ENCODE data around the gene RFLNA. TPM values are rescaled to one million over a fixed set of nuclear protein-coding genes. Genes with fewer than 3 reads are reported as not detected.

The RFLNA gene
- total and polyA plus RNA-seq, 7 experiments from 2014 or later = 0.09 TPM; not detected in 6

DNA sequence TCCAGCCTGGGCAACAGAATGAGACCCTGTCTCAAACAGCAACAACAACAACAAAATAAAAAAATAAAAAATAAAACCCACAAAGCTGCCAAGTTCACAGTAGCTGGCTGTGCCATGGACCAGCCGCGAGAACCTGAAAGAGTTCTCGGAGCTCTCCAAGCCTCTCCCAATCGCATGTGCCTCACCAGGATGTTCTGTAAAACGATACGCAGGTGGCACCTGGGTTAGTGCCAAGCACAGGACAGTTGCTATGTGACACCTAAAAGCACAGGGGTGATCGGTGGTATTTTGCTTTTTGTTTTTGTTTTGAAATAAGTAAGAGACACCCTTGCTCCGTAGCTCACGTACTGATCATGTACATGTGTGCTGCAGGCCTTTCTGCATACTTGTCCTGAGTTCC lies 52.4 kb downstream of the RFLNA start:
- H3K36me3 Mint-ChIP-seq = peaks cover 5 to 46% (median 15%) of the 10 kb centered on the region in 5 donors
- no peaks in the 10 kb centered on the region for H3K9me3 Mint-ChIP-seq
- ATAC-seq = no peak
- Histone ChIP-seq H3K4me1 (ENCODE audit: control insufficient read depth in 2 of 2, insufficient read depth in 2 of 2, low read length in 2 of 2) (no peaks in the 10 kb centered on the region), H3K4me3 (ENCODE audit: low read length) (no peak overlapping the region), H3K9me3 (ENCODE audit: control insufficient read depth in 2 of 3, low read length in 3 of 3) (no peaks in the 10 kb centered on the region), H3K27me3 (ENCODE audit: control insufficient read depth in 2 of 2, insufficient read depth in 2 of 2, low read length in 2 of 2) (no peaks in the 10 kb centered on the region), H3K27ac (ENCODE audit: low read depth, low read length) (no peak overlapping the region), H3K36me3 (ENCODE audit: control insufficient read depth in 2 of 3, insufficient read depth in 3 of 3, low read length in 3 of 3) (peaks cover 0 to 97% (median 14%) of the 10 kb centered on the region in 3 experiments)
- intact Hi-C loops (cut with micrococcal nuclease) = no loop called here
- DNase-seq = no peak
- H3K4me1 Mint-ChIP-seq = no peaks in the 10 kb centered on the region
- ChIA-PET CTCF (interaction anchor here (0.9 to 3.2 kb wide), 3 partner anchors 10 to 424 kb away, joined by 3 to 23 read pairs (median 9); no protein-coding TSS in a partner anchor), POLR2A (no interaction called here)
- H3K27me3 Mint-ChIP-seq = no peaks in the 10 kb centered on the region
- no peak overlapping the region for H3K4me3 Mint-ChIP-seq
- H3K27ac Mint-ChIP-seq = no peak overlapping the region

DNA sequence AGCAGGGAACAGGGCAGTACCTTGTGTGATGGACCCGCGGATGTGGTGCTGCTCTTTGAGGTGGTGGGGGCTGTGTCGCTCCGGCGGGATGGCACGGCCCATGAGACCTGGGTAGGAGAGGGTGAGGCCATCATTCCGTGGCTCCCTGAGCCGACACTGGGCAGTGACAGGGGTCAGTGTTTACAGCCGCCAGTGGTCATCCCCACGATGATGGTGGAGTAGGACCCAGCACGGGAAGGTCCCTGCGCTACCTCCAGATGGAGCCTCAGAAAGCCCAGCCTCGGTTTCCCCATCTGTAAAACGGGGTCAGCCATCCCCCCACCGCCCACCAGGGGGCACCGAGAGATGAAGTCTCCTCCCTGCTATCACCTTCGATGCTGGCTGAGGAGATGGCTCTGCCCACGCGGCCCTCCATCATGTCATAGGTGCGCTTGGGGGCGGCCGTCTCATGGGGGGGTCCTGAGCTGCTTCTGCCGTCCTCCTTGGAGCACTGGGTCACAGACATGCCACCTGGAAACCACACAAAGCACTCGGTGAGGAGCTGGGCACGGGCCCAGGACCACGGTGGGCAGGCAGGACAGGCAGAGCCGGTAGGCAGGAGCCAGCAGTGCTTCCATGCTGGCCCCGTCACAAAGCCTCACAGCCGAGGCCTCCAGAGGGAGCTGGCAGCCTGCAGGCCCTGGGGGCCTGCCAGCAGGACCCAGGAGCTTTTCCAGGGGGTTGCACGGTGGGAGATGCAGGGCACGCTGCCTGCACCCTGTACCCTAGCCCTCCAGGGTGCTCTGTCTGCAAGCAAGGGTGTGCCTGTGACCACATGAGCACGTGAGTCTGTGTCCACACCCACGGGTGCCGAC lies 53.1 kb downstream of the RFLNA start:
- Mint-ChIP-seq H3K36me3 (peaks cover 5 to 41% (median 14%) of the 10 kb centered on the region in 5 donors), H3K27me3 (no peaks in the 10 kb centered on the region), H3K4me1 (no peaks in the 10 kb centered on the region), H3K9me3 (no peaks in the 10 kb centered on the region), H3K4me3 (peak overlapping the region in 1 of 10 donors; percentile 10), H3K27ac (no peak overlapping the region)
- intact Hi-C loops (cut with micrococcal nuclease) = loop anchor here (1.0 kb wide), 2 partner anchors 118 to 419 kb away; no protein-coding TSS in a partner anchor
- Histone ChIP-seq H3K4me1 (ENCODE audit: control insufficient read depth in 2 of 2, insufficient read depth in 2 of 2, low read length in 2 of 2) (no peaks in the 10 kb centered on the region), H3K4me3 (ENCODE audit: low read length) (no peak overlapping the region), H3K36me3 (ENCODE audit: control insufficient read depth in 2 of 3, insufficient read depth in 3 of 3, low read length in 3 of 3) (peaks cover 0 to 98% (median 19%) of the 10 kb centered on the region in 3 experiments), H3K9me3 (ENCODE audit: control insufficient read depth in 2 of 3, low read length in 3 of 3) (no peaks in the 10 kb centered on the region), H3K27me3 (ENCODE audit: control insufficient read depth in 2 of 2, insufficient read depth in 2 of 2, low read length in 2 of 2) (no peaks in the 10 kb centered on the region), H3K27ac (ENCODE audit: low read depth, low read length) (no peak overlapping the region)
- peak; percentile 6 for ATAC-seq
- ChIA-PET POLR2A (no interaction called here), CTCF (interaction anchor here (0.8 to 3.2 kb wide), 4 partner anchors 228 to 424 kb away, joined by 3 to 23 read pairs (median 6); no protein-coding TSS in a partner anchor)
- peak in 6 of 9 donors; percentile 5 to 43 (median 24) for DNase-seq

DNA sequence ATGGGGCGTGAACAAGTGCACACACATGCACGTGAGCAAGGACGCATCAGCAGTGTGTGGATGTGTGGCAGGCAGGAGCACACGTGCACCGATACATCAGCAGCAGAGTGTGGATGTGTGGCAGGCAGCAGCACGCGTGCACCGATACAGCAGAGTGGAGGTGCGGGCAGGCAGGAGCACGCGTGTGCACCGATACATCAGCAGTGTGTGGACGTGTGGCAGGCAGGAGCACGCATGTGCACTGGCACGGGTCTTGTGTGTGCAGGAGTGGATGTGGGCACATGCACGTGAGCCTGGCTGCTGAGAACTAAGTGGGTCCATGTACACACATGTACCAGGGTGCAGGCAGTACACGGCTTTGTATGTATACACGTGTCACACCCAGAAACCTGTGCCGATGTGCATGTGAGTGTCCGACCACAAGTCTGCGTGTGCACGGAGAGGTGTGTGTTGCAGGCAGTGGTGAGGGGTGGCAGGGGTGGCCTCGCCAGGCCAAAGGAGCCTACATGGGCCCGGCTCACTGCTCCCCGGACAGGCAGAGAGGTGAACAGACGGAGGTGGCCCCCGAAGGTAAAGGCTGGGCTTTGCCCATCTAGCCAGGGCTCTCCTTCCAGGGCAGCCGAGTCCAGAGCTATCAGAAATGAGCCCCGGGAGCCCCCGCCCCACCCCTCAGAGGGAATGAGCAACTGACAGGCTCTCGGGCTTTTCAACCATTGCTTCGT lies 53.9 kb downstream of the RFLNA start:
- Mint-ChIP-seq H3K4me3 (peak overlapping the region in 1 of 10 donors; percentile 10), H3K9me3 (no peaks in the 10 kb centered on the region), H3K36me3 (peaks cover 7 to 36% (median 10%) of the 10 kb centered on the region in 5 donors), H3K4me1 (peaks cover 0 to 3% (median 0%) of the 10 kb centered on the region in 7 donors), H3K27me3 (no peaks in the 10 kb centered on the region), H3K27ac (no peak overlapping the region)
- Histone ChIP-seq H3K9me3 (ENCODE audit: control insufficient read depth in 2 of 3, low read length in 3 of 3) (no peaks in the 10 kb centered on the region), H3K27ac (ENCODE audit: low read depth, low read length) (no peak overlapping the region), H3K36me3 (ENCODE audit: control insufficient read depth in 2 of 3, insufficient read depth in 3 of 3, low read length in 3 of 3) (peaks cover 0 to 99% (median 25%) of the 10 kb centered on the region in 3 experiments), H3K4me3 (ENCODE audit: low read length) (no peak overlapping the region), H3K27me3 (ENCODE audit: control insufficient read depth in 2 of 2, insufficient read depth in 2 of 2, low read length in 2 of 2) (no peaks in the 10 kb centered on the region), H3K4me1 (ENCODE audit: control insufficient read depth in 2 of 2, insufficient read depth in 2 of 2, low read length in 2 of 2) (no peaks in the 10 kb centered on the region)
- CTCF ChIA-PET = interaction anchor here (0.8 to 3.2 kb wide), 2 partner anchors 417 to 423 kb away, joined by 3 to 23 read pairs; no protein-coding TSS in a partner anchor
- POLR2A ChIA-PET = no interaction called here
- intact Hi-C loops (cut with micrococcal nuclease) = loop anchor here (1.0 kb wide), 2 partner anchors 117 to 418 kb away; no protein-coding TSS in a partner anchor
- DNase-seq (no peak), ATAC-seq (peak; percentile 6)

DNA sequence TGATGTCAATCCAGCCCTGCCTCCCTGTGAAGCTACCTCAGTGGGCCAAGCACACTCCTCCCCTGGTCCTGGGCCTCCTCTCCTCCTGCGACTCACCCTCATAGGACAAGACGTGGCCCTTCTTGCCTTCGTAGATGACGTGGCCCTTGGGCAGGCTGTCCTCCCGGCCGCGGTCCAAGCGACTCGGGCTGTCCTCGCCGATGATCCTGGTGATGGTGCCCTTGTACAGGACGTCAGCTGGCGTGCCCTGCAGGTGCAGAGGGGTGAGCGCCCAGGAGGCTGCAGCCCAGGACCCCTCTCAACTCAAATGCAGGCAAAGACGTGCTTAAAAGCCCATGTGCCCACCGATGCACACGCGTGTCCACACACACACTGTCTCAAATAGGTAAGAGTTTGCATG lies 55.6 kb downstream of the RFLNA start:
- ATAC-seq = no peak
- H3K27me3 ChIP-seq (ENCODE audit: control insufficient read depth in 2 of 2, insufficient read depth in 2 of 2, low read length in 2 of 2) = no peaks in the 10 kb centered on the region
- H3K9me3 ChIP-seq (ENCODE audit: control insufficient read depth in 2 of 3, low read length in 3 of 3) = no peaks in the 10 kb centered on the region
- no peaks in the 10 kb centered on the region for H3K4me1 ChIP-seq (ENCODE audit: control insufficient read depth in 2 of 2, insufficient read depth in 2 of 2, low read length in 2 of 2)
- H3K36me3 Mint-ChIP-seq = peaks cover 3 to 23% (median 6%) of the 10 kb centered on the region in 5 donors
- H3K36me3 ChIP-seq (ENCODE audit: control insufficient read depth in 2 of 3, insufficient read depth in 3 of 3, low read length in 3 of 3) = peaks cover 0 to 99% (median 25%) of the 10 kb centered on the region in 3 experiments
- no peak overlapping the region for H3K4me3 ChIP-seq (ENCODE audit: low read length)
- intact Hi-C loops (cut with micrococcal nuclease) = no loop called here
- no peaks in the 10 kb centered on the region for H3K27me3 Mint-ChIP-seq
- H3K27ac ChIP-seq (ENCODE audit: low read depth, low read length) = no peak overlapping the region
- H3K4me1 Mint-ChIP-seq = peaks cover 0 to 3% (median 0%) of the 10 kb centered on the region in 7 donors
- no peak overlapping the region for H3K4me3 Mint-ChIP-seq
- ChIA-PET POLR2A (no interaction called here), CTCF (no interaction called here)
- DNase-seq = no peak
- no peaks in the 10 kb centered on the region for H3K9me3 Mint-ChIP-seq
- peak overlapping the region in 1 of 9 donors; percentile 3 for H3K27ac Mint-ChIP-seq

DNA sequence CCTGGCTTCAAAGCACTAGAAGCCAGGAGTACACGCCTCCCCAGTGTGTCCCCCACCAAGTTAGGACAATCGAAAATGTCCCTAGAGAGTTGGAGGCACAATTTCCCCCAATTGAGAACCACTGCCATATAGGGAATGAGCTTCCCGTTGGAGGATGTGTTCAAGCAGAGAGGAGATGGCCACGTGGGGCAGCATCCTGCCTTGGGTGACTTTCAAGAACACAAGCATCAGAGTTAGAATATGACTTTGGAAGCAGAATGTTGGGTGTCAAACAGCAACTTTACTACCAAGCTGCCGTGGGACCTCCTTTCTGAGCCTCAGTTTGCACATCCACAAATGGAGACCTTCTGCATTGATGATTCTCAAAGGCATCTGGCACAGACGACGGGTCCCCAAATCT lies 56.5 kb downstream of the RFLNA start:
- Histone ChIP-seq H3K4me1 (ENCODE audit: control insufficient read depth in 2 of 2, insufficient read depth in 2 of 2, low read length in 2 of 2) (no peaks in the 10 kb centered on the region), H3K36me3 (ENCODE audit: control insufficient read depth in 2 of 3, insufficient read depth in 3 of 3, low read length in 3 of 3) (peaks cover 0 to 99% (median 21%) of the 10 kb centered on the region in 3 experiments), H3K27me3 (ENCODE audit: control insufficient read depth in 2 of 2, insufficient read depth in 2 of 2, low read length in 2 of 2) (no peaks in the 10 kb centered on the region), H3K9me3 (ENCODE audit: control insufficient read depth in 2 of 3, low read length in 3 of 3) (no peaks in the 10 kb centered on the region), H3K27ac (ENCODE audit: low read depth, low read length) (no peak overlapping the region), H3K4me3 (ENCODE audit: low read length) (no peak overlapping the region)
- DNase-seq (no peak), ATAC-seq (no peak)
- no peak overlapping the region for H3K4me3 Mint-ChIP-seq
- H3K27ac Mint-ChIP-seq = peak overlapping the region in 1 of 9 donors; percentile 38
- CTCF ChIA-PET = no interaction called here
- H3K9me3 Mint-ChIP-seq = no peaks in the 10 kb centered on the region
- no peaks in the 10 kb centered on the region for H3K27me3 Mint-ChIP-seq
- POLR2A ChIA-PET = no interaction called here
- intact Hi-C loops (cut with micrococcal nuclease) = no loop called here
- H3K36me3 Mint-ChIP-seq = peaks cover 3 to 24% (median 6%) of the 10 kb centered on the region in 5 donors
- H3K4me1 Mint-ChIP-seq = peaks cover 0 to 3% (median 0%) of the 10 kb centered on the region in 7 donors

DNA sequence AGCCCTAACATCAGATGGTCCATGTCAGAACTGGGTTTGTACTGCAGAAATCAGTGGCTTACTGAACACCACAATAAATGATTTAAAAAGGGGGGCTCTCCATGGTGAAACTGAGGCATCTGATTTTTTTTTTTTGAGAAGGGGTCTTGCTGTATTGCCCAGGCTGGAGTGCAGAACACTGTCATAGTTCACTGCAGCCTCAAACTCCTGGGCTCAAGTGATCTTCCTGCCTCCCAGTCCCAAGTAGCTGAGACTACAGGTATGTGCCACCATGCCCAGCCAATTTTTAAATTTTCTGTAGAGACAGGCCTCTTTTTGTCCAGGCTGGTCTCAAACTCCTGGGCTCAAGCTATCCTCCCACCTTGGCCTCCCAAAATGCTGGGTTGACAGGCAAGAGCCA lies 57.4 kb downstream of the RFLNA start:
- Mint-ChIP-seq H3K27ac (peak overlapping the region in 3 of 9 donors; percentile 13 to 33 (median 17)), H3K4me1 (peaks cover 0 to 3% (median 0%) of the 10 kb centered on the region in 7 donors), H3K27me3 (no peaks in the 10 kb centered on the region), H3K36me3 (peaks cover 3 to 24% (median 6%) of the 10 kb centered on the region in 5 donors), H3K4me3 (no peak overlapping the region), H3K9me3 (no peaks in the 10 kb centered on the region)
- POLR2A ChIA-PET = no interaction called here
- ATAC-seq (no peak), DNase-seq (no peak)
- Histone ChIP-seq H3K4me1 (ENCODE audit: control insufficient read depth in 2 of 2, insufficient read depth in 2 of 2, low read length in 2 of 2) (no peaks in the 10 kb centered on the region), H3K9me3 (ENCODE audit: control insufficient read depth in 2 of 3, low read length in 3 of 3) (no peaks in the 10 kb centered on the region), H3K27me3 (ENCODE audit: control insufficient read depth in 2 of 2, insufficient read depth in 2 of 2, low read length in 2 of 2) (no peaks in the 10 kb centered on the region), H3K27ac (ENCODE audit: low read depth, low read length) (no peak overlapping the region), H3K4me3 (ENCODE audit: low read length) (no peak overlapping the region), H3K36me3 (ENCODE audit: control insufficient read depth in 2 of 3, insufficient read depth in 3 of 3, low read length in 3 of 3) (peaks cover 0 to 99% (median 19%) of the 10 kb centered on the region in 3 experiments)
- intact Hi-C loops (cut with micrococcal nuclease) = no loop called here
- CTCF ChIA-PET = interaction anchor here (1.1 kb wide), 1 partner anchor 420 kb away, joined by 3 read pairs; no protein-coding TSS in a partner anchor

All from naive thymus-derived CD4-positive, alpha-beta T cell (primary cell).